GM12878 (cell line): Measurements from ENCODE around the gene DNAJC11.

Experiments used
- BRCA1 ChIP-seq: IDR thresholded peaks from 2 replicates; pipeline ENCODE4 v1.6.1; 2011; ENCODE audit warnings: low read depth, low read length, improper control_type of control experiment
- ETV6 ChIP-seq, 2 experiments: fragments of 450-650 bp in 1 of 2; IDR thresholded peaks in 1 of 2; conservative IDR thresholded peaks in 1 of 2; 2 replicates each; pipeline ENCODE4 v1.6.1; 2014; ENCODE audit warnings: antibody characterized with exemption in 1 of 2, borderline replicate concordance in 1 of 2, low read depth in 1 of 2, mild to moderate bottlenecking in 1 of 2, moderate library complexity in 1 of 2
- GABPA ChIP-seq: IDR thresholded peaks from 2 replicates; pipeline ENCODE4 v1.6.1; 2014; ENCODE audit warnings: antibody characterized with exemption, low read depth, mild to moderate bottlenecking, inconsistent platforms
- HDAC6 ChIP-seq: fragments of 200-600 bp; sonication (generic); IDR thresholded peaks from one replicate; pipeline ENCODE4 v1.8.0; 2017; ENCODE audit warnings: antibody characterized with exemption; ENCODE audit not compliant: unreplicated experiment
- MYC ChIP-seq: IDR thresholded peaks from 2 replicates; pipeline ENCODE4 v1.6.1; 2011; ENCODE audit warnings: mild to moderate bottlenecking, low read length, moderate library complexity, inconsistent platforms; ENCODE audit not compliant: insufficient read depth, insufficient replicate concordance, insufficient read length, severe bottlenecking
- NFYA ChIP-seq: IDR thresholded peaks from 2 replicates; pipeline ENCODE4 v1.6.1; 2011; ENCODE audit warnings: low read depth, mild to moderate bottlenecking, low read length, improper control_type of control experiment, borderline replicate concordance
- POLR2A ChIP-seq: IDR thresholded peaks from 2 replicates; pipeline ENCODE4 v1.6.1; 2011; ENCODE audit warnings: low read depth, mild to moderate bottlenecking, low read length

GRCh38 chr1:6688757-6689156 is 12.9 kb downstream of the DNAJC11 start:
- TF ChIP-seq MYC: no peak
- TF ChIP-seq HDAC6: no peak
- TF ChIP-seq GABPA: no peak
- TF ChIP-seq NFYA: no peak
- TF ChIP-seq BRCA1: no peak
- TF ChIP-seq ETV6 (conservative IDR thresholded peaks at IDR 0.05 in 1 of 2, IDR thresholded peaks at IDR 0.05 in 1 of 2; ENCODE audit: borderline replicate concordance in 1 of 2, low read depth in 1 of 2): no peak
- TF ChIP-seq POLR2A: no peak
